ENCODE data around the gene SLC35A1.

Gene SLC35A1

DNA sequence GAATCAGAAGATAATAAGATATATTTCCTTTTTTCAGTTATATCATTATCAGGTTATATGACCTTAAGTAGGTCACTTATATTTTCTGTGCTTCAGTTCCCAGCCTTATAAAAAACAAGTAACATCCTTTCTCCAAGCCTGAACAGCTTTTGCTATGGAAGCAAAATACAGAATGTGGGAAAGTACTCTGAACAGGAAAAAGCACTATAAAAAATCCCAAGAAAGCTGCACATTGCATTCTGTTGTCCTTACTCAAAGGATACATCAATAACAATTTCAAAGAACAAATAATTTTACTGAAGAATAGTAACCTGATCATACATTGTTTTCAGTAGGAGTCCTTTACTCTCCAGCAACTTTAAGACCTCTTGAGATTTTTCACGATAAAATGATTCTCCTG, 56.4 kb downstream of the SLC35A1 start:
- Histone ChIP-seq H3K27ac (no peak overlapping the region), H3K4me3 (no peak overlapping the region)
- DNase-seq (ENCODE audit: low spot score), result no peak
- no peak for TF ChIP-seq CTCF (IDR thresholded peaks at IDR 0.05)

GRCh38 chr6:87534377-87535047, 61.7 kb downstream of the SLC35A1 start:
- no peak for TF ChIP-seq CTCF (IDR thresholded peaks at IDR 0.05)
- H3K4me3 ChIP-seq, result no peak overlapping the region
- no peak for DNase-seq (ENCODE audit: low spot score)
- no peak overlapping the region for H3K27ac ChIP-seq

DNA sequence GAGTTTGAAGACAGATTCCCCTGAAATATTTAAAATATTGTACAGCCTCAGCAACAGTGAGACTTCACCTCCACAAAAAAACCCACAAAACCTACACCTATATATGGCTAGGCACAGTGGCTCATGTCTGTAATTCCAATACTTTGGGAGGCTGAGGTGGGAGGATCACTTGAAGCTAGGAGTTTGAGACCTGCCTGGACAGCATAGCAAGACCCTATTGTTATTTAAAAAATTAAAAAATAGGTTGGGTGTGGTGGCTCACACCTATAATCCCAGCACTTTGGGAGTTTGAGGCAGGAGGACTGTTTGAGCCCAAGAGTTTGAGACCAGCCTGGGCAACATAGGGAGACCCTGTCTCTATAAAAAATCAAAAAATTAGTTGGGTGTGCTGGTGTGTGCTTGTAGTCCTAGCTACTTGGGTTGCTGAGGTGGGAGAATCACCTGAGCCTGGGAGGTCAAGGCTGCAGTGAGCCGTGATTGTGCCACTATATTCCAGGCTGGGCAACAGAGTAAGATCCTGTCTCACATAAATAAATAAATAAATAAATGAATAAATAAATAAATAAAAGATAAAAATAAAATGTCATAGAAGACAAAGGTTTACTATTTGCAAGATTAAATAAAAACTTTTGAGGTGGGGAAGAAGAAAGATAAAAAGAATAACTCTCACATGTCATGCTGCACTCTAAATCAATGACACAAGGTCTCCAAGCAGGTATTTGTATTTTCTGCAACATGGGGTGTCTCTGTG, 65.9 kb downstream of the SLC35A1 start:
- TF ChIP-seq CTCF (IDR thresholded peaks at IDR 0.05), result no peak
- no peak overlapping the region for H3K27ac ChIP-seq
- no peak for DNase-seq (ENCODE audit: low spot score)
- H3K4me3 ChIP-seq, result no peak overlapping the region

GRCh38 chr6:87539554-87539953, 66.8 kb downstream of the SLC35A1 start:
- no peak for TF ChIP-seq CTCF (IDR thresholded peaks at IDR 0.05)
- no peak overlapping the region for H3K27ac ChIP-seq
- H3K4me3 ChIP-seq, result no peak overlapping the region
- no peak for DNase-seq (ENCODE audit: low spot score)

DNA sequence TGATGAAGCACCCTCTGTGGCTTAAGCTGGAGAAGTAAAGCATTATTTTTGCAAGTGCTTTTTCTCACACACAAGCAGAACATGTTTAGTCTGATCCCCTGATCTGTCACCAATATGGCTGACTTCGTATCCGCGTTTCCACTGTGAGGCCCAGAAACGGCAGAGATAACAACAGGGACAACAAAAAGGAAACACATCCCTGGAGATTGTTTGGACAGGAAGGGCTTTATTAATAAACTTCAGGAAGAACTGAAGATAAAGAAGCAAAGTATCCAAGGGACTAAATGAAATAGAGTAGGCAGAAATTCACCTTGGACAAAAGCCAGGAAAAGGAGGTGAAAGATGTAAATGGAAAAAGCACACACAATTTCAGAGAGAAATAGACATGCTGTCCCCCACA, 67.8 kb downstream of the SLC35A1 start:
- Histone ChIP-seq H3K4me3 (no peak overlapping the region), H3K27ac (no peak overlapping the region)
- no peak for TF ChIP-seq CTCF (IDR thresholded peaks at IDR 0.05)
- DNase-seq (ENCODE audit: low spot score), result no peak

DNA sequence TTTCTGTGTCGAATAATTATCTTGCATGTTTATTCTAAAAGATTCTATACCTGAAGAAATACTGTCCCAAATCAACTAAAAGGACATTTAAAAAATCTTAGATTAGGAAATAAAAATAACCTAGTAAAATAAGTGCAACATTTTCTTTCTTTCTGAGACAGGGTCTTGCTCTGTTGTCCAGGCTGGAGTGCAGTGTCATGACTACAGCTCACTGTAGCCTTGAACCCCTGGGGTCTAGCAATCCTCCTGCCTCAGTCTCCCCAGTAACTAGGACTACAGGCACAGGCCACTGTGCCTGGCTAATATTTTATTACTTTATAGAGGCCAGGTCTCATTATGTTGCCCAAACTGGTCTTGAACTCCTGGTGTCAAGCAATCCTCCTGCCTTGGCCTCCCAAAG, 68.3 kb downstream of the SLC35A1 start:
- DNase-seq (ENCODE audit: low spot score), result no peak
- Histone ChIP-seq H3K27ac (peak overlapping the region in 1 of 2 donors; percentile 54), H3K4me3 (no peak overlapping the region)
- no peak for TF ChIP-seq CTCF (IDR thresholded peaks at IDR 0.05)

DNA sequence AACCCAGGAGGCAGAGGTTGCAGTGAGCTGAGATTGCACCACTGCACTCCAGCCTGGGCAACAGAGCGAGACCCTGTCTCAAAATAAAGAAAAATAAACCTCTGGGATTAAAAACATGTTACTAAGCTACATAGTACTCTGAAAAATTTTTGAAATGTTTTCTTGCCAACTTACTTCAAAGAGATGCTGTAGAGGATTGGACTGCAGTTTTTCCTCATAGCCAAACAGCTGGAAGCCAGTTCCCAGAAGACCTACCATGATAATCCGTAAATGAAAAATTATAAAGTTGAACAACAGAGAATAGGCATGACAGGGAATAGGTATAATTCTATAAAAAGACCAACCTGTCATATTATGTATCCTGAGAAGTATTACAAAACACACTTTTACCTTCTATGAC, 69.0 kb downstream of the SLC35A1 start:
- no peak overlapping the region for H3K4me3 ChIP-seq
- no peak for DNase-seq (ENCODE audit: low spot score)
- H3K27ac ChIP-seq, result peak overlapping the region in 1 of 2 donors; percentile 54
- no peak for TF ChIP-seq CTCF (IDR thresholded peaks at IDR 0.05)

All from coronary artery (tissue), 2 donors.